Central memory CD4-positive, alpha-beta T cell (primary cell): ENCODE data around the gene FCGR1A.
A peak's percentile ranks its signal among the peaks of the same experiment; 100 is the strongest.
"Not testable (repeated sequence)": the region's sequence is repeated elsewhere in the genome, so short reads cannot be mapped to it uniquely, and the experiment has no call there.

ENCODE experiments used
- DNase-seq: peaks from one replicate; pipeline ENCODE4 v3.0.0; 2022

The FCGR1A gene

DNA sequence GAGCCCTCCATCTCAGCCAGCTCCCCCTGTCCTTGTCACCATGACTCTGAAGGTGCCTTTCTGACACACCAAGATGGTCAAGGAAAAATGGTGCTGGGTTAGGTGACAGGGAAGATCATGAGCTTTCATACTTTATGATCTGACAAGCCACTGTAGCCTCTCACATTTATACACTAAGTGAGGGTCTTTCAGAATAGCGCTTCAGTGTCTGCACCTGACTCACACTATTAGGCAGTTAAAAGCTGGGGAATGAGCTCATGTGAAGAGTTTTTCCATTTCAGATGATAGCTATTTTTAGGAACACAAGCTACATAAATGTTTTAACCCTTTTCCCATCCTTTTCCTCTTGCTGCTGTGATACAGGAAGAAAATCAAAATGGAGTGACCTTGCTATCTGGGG, 4.2 kb upstream of the FCGR1A start:
- not testable (repeated sequence) for DNase-seq

DNA sequence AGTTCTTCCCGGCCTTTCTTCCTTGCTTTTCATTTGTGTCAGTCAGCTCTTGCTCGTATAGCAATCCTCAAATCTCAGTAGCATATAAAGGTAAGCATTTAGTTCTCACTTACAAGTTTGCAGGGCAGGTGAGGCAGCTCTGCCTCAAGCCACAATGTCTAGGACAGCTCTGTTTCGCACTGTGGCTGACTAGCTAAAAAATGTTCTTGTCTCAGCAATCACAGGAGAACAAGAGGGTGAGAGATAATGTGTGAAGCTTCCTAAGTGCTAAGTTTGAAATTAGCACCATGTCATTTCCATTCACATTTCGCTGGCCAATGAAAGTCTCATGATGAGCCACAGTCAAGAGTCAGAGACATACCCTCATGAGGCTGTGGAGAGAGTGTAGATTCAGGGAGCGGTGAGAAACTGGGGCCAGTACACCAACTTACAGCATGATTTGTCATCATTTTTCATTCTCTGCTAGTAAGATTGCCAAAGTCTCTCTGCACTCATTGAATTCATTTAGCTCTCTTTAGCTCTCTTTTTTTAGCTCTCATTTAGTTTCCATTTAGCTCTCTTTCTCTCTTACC, 995 bp upstream of the FCGR1A start:
- not testable (repeated sequence) for DNase-seq

DNA sequence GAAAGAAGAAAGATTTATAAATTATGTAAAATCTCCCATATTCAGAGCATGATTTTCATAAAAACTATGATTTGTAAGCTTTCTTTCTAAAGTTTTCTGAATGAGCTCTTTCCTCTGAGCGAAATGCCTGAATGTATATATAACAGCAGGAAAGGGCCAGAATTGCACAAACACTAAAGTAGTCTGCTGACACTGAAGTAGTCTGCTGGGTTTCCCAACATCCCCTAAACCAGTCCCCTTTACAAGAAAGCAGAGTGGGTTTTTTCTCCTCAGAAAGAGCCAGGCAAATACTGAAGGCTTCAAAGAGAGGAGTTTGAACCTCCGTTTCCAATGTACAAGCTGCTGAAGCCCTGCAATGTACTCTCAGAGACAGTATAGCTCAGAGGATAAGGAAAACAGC, 795 bp downstream of the FCGR1A start:
- DNase-seq = not testable (repeated sequence)

DNA sequence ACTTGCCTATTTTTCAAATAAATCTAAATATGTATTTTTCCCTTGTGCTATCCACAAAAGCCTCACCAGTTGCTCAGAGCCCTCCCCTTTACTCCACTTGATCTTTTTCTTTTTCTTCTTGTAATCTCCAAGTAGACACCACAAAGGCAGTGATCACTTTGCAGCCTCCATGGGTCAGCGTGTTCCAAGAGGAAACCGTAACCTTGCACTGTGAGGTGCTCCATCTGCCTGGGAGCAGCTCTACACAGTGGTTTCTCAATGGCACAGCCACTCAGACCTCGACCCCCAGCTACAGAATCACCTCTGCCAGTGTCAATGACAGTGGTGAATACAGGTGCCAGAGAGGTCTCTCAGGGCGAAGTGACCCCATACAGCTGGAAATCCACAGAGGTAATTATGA, 1.4 kb downstream of the FCGR1A start:
- not testable (repeated sequence) for DNase-seq

DNA sequence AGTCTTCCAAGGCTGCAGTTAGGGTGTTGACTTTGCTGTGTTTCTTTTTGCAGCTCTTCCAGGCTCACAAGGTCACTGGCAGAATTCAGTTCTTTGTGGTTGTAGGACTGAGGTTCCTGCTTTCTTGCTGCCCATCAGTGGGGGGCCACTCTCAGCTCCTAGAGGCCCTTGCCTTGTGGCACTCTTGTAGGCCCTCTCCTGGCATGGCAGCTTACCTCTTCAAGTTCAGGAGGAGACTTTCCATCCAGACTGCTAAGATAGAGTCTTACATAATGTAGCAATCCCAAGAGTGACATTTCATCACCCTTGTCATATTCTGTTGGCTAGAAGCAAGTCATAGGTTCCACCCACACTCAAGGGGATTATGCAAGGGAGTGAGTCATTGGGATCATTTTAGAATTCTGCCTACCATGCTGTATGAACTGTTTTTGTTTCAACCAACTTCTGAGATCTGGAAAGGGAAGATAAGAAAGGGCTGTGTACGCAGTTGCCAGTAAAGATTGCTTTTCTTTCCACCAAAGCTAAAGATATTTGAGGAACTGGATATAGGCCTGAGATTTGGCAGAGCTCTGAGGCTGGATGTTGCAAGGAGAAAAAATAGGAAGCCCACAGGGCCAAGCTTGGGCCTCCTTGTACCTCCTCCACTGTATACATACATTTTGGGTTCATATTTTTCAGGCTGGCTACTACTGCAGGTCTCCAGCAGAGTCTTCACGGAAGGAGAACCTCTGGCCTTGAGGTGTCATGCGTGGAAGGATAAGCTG, 5.4 kb downstream of the FCGR1A start:
- DNase-seq = not testable (repeated sequence)

- peak; percentile 61 for DNase-seq
Observed at GRCh38 chr1:149792502-149792901, 10.0 kb downstream of the FCGR1A start.

- DNase-seq = peak; percentile 76
Observed at GRCh38 chr1:149792912-149793515, 10.5 kb downstream of the FCGR1A start.

DNA sequence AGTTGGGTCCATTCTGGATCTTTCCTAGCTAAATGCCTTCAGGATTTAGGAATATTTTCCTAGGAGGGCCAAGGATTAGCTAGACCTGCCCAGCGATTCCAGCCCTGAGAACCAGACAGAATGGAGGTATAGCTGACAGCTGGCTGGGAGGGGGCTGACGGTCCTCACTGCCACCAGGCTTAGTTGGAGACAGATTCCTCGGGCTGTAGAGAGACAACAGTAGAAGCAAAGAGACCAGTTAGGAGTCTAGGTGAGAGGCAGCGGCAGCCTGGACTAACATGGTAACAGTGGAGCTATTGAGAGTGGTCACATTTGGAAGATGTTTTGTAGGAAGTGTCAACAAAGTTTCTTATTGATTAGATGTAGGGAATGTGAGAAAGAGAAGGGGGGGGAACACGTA, 11.4 kb downstream of the FCGR1A start:
- DNase-seq = not testable (repeated sequence)

DNA sequence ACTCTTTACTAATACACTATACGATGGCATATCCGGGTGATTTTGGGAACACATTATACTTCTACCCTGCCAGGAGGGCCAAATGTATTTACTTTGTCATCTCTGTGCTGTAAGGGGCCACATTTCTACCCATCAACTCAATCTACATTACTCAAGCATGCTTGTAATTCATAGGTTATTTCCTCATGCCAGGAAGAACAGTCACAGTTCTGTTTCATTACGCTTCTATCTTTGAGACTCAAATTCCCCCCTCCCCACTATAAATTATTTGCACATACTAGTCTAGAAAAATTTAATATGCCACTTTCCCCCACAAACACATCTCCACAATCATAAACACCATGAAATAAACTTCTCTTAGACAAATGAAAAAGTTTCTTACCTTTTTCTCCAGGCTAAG, 19.1 kb downstream of the FCGR1A start:
- DNase-seq = not testable (repeated sequence)

DNA sequence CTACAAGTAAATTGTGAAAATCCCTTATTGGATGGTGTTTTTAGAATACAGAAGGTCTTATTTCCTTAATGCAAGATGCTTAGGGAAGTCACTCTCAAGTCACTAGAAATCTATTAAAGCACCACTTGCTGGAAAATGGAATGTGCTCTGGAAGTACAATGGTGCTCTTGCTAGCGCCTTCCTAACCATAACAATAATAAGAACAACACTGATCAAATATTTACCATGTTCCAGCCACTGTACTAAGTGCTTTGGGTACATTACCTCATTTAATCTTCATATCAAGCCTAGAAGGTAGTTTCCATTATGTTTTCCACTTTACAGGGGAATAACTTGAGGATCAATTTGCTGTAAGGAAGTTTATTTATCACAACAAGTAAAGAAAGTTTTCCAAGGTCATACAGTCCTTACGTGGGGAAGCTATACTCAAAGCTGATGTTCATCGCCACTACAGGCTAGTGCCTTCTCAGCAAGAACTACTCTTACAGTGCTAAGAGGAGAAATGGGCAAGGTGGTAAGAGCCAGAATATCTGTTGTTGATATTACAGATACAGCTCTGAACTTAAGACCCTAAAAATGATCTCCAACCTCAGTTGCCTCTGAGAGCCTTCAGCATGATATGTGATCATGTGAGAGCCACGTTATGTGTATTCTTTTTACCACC, 22.1 kb downstream of the FCGR1A start:
- not testable (repeated sequence) for DNase-seq

- DNase-seq = peak; percentile 11
Observed at GRCh38 chr1:149810697-149811405, 28.4 kb downstream of the FCGR1A start.

- DNase-seq = not testable (repeated sequence)
Observed at GRCh38 chr1:149811514-149811889, 29.0 kb downstream of the FCGR1A start.

- peak; percentile 91 for DNase-seq
Observed at GRCh38 chr1:149811890-149812829, 29.7 kb downstream of the FCGR1A start.

- DNase-seq = peak; percentile 80
Observed at GRCh38 chr1:149812893-149813801, 30.7 kb downstream of the FCGR1A start.

DNA sequence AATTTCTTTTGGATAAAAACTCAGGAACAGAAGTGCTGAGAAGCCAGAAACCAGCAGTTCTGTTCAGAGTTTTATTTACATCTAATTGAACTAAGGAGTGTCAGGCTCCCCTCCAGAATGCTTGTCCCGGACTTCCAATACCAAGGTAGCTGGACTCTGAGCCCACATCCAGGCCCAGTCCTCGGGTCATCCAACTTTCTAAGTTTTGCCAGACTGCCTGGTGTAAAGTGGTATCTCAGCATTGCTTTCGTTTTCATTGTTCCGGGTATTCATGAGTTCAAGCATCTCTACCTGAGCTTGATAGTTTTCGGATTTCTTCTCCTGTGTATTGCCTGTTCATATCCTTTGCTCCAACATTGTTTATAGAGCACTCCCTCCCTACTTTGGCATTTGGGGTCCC, 37.9 kb downstream of the FCGR1A start:
- DNase-seq = not testable (repeated sequence)

GRCh38 chr1:149826555-149826954, 44.1 kb downstream of the FCGR1A start:
- DNase-seq = not testable (repeated sequence)

DNA sequence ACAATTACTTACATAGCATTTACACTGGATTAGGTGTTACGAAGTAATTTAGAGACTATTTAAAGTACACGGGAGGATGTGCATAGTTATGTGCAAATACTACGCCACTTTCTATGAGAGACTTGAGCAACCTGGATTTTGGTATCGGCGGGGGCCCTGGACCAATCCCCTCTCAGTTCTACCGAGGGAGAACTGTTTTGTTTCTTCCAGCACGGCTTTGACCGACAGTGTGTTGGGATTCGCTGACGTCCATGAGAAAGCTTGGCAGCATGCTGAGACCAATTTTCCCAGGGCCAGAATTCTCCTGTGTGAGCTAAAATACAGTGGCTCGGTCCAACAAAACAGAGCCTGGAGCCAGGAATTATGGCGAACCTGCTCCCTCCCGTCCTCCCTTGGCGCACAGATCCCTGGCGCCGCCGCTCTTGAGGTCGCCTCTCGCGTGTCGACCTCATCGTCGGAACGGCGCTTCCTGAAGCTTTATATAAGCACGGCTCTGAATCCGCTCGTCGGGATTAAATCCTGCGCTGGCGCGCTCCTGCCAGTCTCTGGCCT, 49.3 kb downstream of the FCGR1A start:
- not testable (repeated sequence) for DNase-seq

DNA sequence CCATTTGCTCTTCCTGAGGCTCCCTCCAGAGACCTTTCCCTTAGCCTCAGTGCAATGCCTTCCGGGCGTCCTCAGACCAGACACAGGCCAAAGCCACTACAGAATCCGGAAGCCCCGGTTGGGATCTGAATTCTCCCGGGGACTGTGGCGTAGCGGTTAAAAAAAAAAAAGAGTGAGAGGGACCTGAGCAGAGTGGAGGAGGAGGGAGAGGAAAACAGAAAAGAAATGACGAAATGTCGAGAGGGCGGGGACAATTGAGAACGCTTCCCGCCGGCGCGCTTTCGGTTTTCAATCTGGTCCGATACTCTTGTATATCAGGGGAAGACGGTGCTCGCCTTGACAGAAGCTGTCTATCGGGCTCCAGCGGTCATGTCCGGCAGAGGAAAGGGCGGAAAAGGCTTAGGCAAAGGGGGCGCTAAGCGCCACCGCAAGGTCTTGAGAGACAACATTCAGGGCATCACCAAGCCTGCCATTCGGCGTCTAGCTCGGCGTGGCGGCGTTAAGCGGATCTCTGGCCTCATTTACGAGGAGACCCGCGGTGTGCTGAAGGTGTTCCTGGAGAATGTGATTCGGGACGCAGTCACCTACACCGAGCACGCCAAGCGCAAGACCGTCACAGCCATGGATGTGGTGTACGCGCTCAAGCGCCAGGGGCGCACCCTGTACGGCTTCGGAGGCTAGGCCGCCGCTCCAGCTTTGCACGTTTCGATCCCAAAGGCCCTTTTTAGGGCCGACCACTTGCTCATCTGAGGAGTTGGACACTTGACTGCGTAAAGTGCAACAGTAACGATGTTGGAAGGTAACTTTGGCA, 50.0 kb downstream of the FCGR1A start:
- not testable (repeated sequence) for DNase-seq

GRCh38 chr1:149833144-149833543, 50.6 kb downstream of the FCGR1A start:
- DNase-seq = not testable (repeated sequence)
